Left colon (tissue), 2 donors: ENCODE data around the gene JAK2. TPM values are rescaled to one million over a fixed set of nuclear protein-coding genes. Genes with fewer than 3 reads are reported as not detected.

Experiments
- ATAC-seq: fragments of 200-7000 bp; cut with Tn5 transposase; one replicate; pipeline ENCODE4 v1.9.1; 2020; ENCODE audit warnings: mild to moderate bottlenecking, moderate library complexity
- DNase-seq, 2 donors: peaks; one replicate each; pipeline ENCODE4 v3.0.0-alpha.2; 2020
- intact Hi-C, 2 donors: fragments of 100-400 bp; cut with DNase I in 1 of 2; cut with micrococcal nuclease in 1 of 2; formaldehyde crosslinking; loops; one replicate each; pipeline versions ENCODE4 v1.11.2 to v1.14.0; 2022; cut with DNase I, micrococcal nuclease
- total RNA-seq, 2 donors: library from RNA; stranded (reverse); fragmentation: NEBNext Ultra II Directional; extraction: Animal tissue kit (Norgen Biotek cat#: 25700); gene quantifications; one replicate each; pipeline ENCODE4 v1.2.1, GENCODE V29; 2021
- donor health status: DM: no; HTN: no; CAD: no.
- donor health status: DM: yes; HTN: yes; CAD: no.

The JAK2 gene
- total RNA-seq, 2 donors from 2014 or later = 17.2 to 18.9 TPM

GRCh38 chr9:5110867-5111681 lies 126.0 kb downstream of the JAK2 start:
- no peak for DNase-seq
- intact Hi-C loops = no loop called here
- ATAC-seq = no peak

GRCh38 chr9:5111696-5112095 lies 126.6 kb downstream of the JAK2 start:
- intact Hi-C loops = no loop called here

GRCh38 chr9:5112109-5112592 lies 127.1 kb downstream of the JAK2 start:
- intact Hi-C loops = no loop called here
- DNase-seq (peak in 1 of 2 donors; percentile 23), ATAC-seq (no peak)

More at GRCh38 chr9:5111696-5112095, 126.6 kb downstream of the JAK2 start:
- no peak for ATAC-seq
- no peak for DNase-seq

- intact Hi-C loops = no loop called here
- DNase-seq (no peak), ATAC-seq (no peak)
These were observed 127.6 kb downstream of the JAK2 start for GRCh38 chr9:5112646-5113045.

GRCh38 chr9:5113523-5113922 lies 128.5 kb downstream of the JAK2 start:
- ATAC-seq (no peak), DNase-seq (no peak)
- intact Hi-C loops = no loop called here

- intact Hi-C loops = no loop called here
- DNase-seq (no peak), ATAC-seq (no peak)
These were observed 129.1 kb downstream of the JAK2 start for GRCh38 chr9:5113994-5114748.

GRCh38 chr9:5122116-5122515 lies 137.0 kb downstream of the JAK2 start:
- intact Hi-C loops = no loop called here
- ATAC-seq (no peak), DNase-seq (no peak)

- ATAC-seq = no peak
- intact Hi-C loops = no loop called here
- no peak for DNase-seq
These were observed 137.4 kb downstream of the JAK2 start for GRCh38 chr9:5122516-5122915.

- ATAC-seq (no peak), DNase-seq (no peak)
- intact Hi-C loops = no loop called here
These were observed 155.1 kb downstream of the JAK2 start for GRCh38 chr9:5140151-5140550.

- DNase-seq (no peak), ATAC-seq (no peak)
- intact Hi-C loops = no loop called here
These were observed 159.1 kb downstream of the JAK2 start for GRCh38 chr9:5144217-5144616.

- intact Hi-C loops = no loop called here
- DNase-seq = no peak
These were observed 161.2 kb downstream of the JAK2 start for GRCh38 chr9:5146241-5146640.

More at GRCh38 chr9:5146241-5146640, 161.2 kb downstream of the JAK2 start:
- no peak for ATAC-seq

Other genes with a start within 250 kb of the JAK2 start
- 10 to 100 TPM; 89.1 to 95.7 TPM for gene AK3, start 244.1 kb upstream of the JAK2 start, total RNA-seq
- gene RCL1, start 192.3 kb upstream of the JAK2 start, total RNA-seq = 10 to 100 TPM in 1 of 2 donors, 1 to 10 TPM in 1; 9.3 to 10.6 TPM
- gene INSL6, start 200.4 kb downstream of the JAK2 start, total RNA-seq = not detected
- not detected for gene INSL4, start 246.1 kb downstream of the JAK2 start, total RNA-seq